HCT116 (cell line): ENCODE data around the gene KCTD17. TPM values are rescaled to one million over a fixed set of nuclear protein-coding genes. Genes with fewer than 3 reads are reported as not detected.

Source experiments
- ATAC-seq: fragments of 200-7000 bp; cut with Tn5 transposase; 2 replicates; pipeline ENCODE4 v1.9.1; 2020; ENCODE audit warnings: mild to moderate bottlenecking, moderate library complexity
- BruUV-seq: library from RNA; stranded (reverse); fragments of 400-500 nt; replicated peaks from 2 replicates; lab custom pipeline; 2021; lab: Mats Ljungman, UMichigan
- CTCF ChIA-PET: fragments of 300-600 bp; sonication (Branson Sonifier 250); formaldehyde crosslinking; loops from one replicate; lab custom pipeline; 2021; ENCODE audit warnings: antibody characterized with exemption; lab: Charles Lee
- POLR2A ChIA-PET: fragments of 300-600, 350-600 bp; sonication (Branson Sonifier 250); formaldehyde crosslinking; loops from one replicate; lab custom pipeline; 2021; ENCODE audit warnings: antibody characterized with exemption; lab: Charles Lee
- RAD21 ChIA-PET, 2 experiments: fragments of 300-600 bp; sonication (Branson Sonifier 250); formaldehyde crosslinking; loops; one replicate each; lab custom pipeline; 2023; ENCODE audit warnings: low total read pairs in 2 of 2; ENCODE audit not compliant: uncharacterized antibody in 2 of 2, unreplicated experiment in 2 of 2, low non-redundant PET in 1 of 2; lab: Charles Lee
- DNase-seq: peaks from one replicate; pipeline ENCODE4 v3.0.0-alpha.2; 2010; ENCODE audit warnings: low read depth, low spot score
- H2AFZ ChIP-seq: fragments of 200-600 bp; shearing (Covaris generic), sonication (generic); 2 replicates; pipeline ENCODE4 v1.6.1; 2017; ENCODE audit warnings: low read depth, mixed run types, mixed read lengths, antibody characterized with exemption, low read length; ENCODE audit not compliant: poor library complexity, severe bottlenecking
- H3K27ac ChIP-seq: 2 replicates; pipeline ENCODE4 v1.5.1; 2012; ENCODE audit warnings: low read depth, low read length
- H3K27me3 ChIP-seq: fragments of 200-600 bp; sonication (generic); 2 replicates; pipeline ENCODE4 v1.6.1; 2016; ENCODE audit warnings: mixed run types, low read length, mixed read lengths; ENCODE audit not compliant: insufficient read depth
- H3K36me3 ChIP-seq, 2 experiments: fragments of 200-500 bp in 1 of 2; fragments of 200-600 bp in 1 of 2; sonication (Bioruptor generic) in 1 of 2; sonication (generic) in 1 of 2; 2 replicates each; pipeline versions ENCODE4 v1.5.1 to v1.6.1; 2014 to 2016; ENCODE audit warnings: low read length in 2 of 2, inconsistent platforms in 1 of 2, mixed read lengths in 1 of 2, mixed run types in 1 of 2; ENCODE audit not compliant: insufficient read depth in 2 of 2, control insufficient read depth in 1 of 2
- H3K4me1 ChIP-seq, 2 experiments: fragments of 200-600 bp in 1 of 2; sonication (generic) in 1 of 2; 2 replicates each; pipeline versions ENCODE4 v1.5.1 to v1.6.1; 2012 to 2017; ENCODE audit warnings: low read length in 2 of 2, inconsistent platforms in 1 of 2, mild to moderate bottlenecking in 1 of 2, mixed read lengths in 1 of 2, mixed run types in 1 of 2, moderate library complexity in 1 of 2; ENCODE audit not compliant: insufficient read depth in 2 of 2, control insufficient read depth in 1 of 2
- H3K4me2 ChIP-seq: fragments of 200-600 bp; sonication (generic); 2 replicates; pipeline ENCODE4 v1.6.1; 2017; ENCODE audit warnings: mixed run types, low read length, mixed read lengths
- H3K4me3 ChIP-seq, 2 experiments: fragments of 200-600 bp in 1 of 2; sonication (generic) in 1 of 2; replicated peaks in 1 of 2; 2 replicates each; pipeline ENCODE4 v1.5.1; 2011 to 2016; ENCODE audit warnings: low read length in 2 of 2, control low read depth in 1 of 2, low read depth in 1 of 2, mild to moderate bottlenecking in 1 of 2, mixed read lengths in 1 of 2, mixed run types in 1 of 2
- H3K79me2 ChIP-seq: fragments of 200-600 bp; sonication (generic); 2 replicates; pipeline ENCODE4 v1.6.1; 2017; ENCODE audit warnings: mild to moderate bottlenecking, mixed run types, low read length, moderate library complexity, mixed read lengths; ENCODE audit not compliant: insufficient read depth
- H3K9ac ChIP-seq: fragments of 200-600 bp; sonication (generic); 2 replicates; pipeline ENCODE4 v1.6.1; 2016; ENCODE audit warnings: low read length, mixed read lengths
- H3K9me2 ChIP-seq: fragments of 200-600 bp; sonication (generic), shearing (Covaris generic); 2 replicates; pipeline ENCODE4 v1.6.1; 2017; ENCODE audit warnings: mixed run types, mild to moderate bottlenecking, moderate library complexity; ENCODE audit not compliant: insufficient read depth
- H3K9me3 ChIP-seq, 2 experiments: fragments of 200-500 bp in 1 of 2; fragments of 200-600 bp in 1 of 2; sonication (Bioruptor generic) in 1 of 2; sonication (generic) in 1 of 2; 2 replicates each; pipeline ENCODE4 v1.6.1; 2014 to 2017; ENCODE audit warnings: low read length in 2 of 2, mixed read lengths in 2 of 2, inconsistent platforms in 1 of 2, low read depth in 1 of 2, mild to moderate bottlenecking in 1 of 2, mixed run types in 1 of 2, moderate library complexity in 1 of 2; ENCODE audit not compliant: control insufficient read depth in 1 of 2, insufficient read depth in 1 of 2
- H4K20me1 ChIP-seq: fragments of 200-600 bp; sonication (generic), shearing (Covaris generic); 2 replicates; pipeline ENCODE4 v1.6.1; 2017; ENCODE audit warnings: mixed run types, mild to moderate bottlenecking, moderate library complexity; ENCODE audit not compliant: insufficient read depth
- ATF3 ChIP-seq: IDR thresholded peaks from 2 replicates; pipeline ENCODE4 v1.6.1; 2012
- CTCF ChIP-seq, 3 experiments: fragments of 200-600 bp in 1 of 3; sonication (generic) in 1 of 3; IDR thresholded peaks in 2 of 3; conservative IDR thresholded peaks in 1 of 3; 2 replicates each; pipeline ENCODE4 v1.5.1; 2012 to 2017; ENCODE audit warnings: low read depth in 2 of 3, low read length in 2 of 3, antibody characterized with exemption in 1 of 3, borderline replicate concordance in 1 of 3, control low read depth in 1 of 3, mild to moderate bottlenecking in 1 of 3, mixed read lengths in 1 of 3, mixed run types in 1 of 3, moderate library complexity in 1 of 3; ENCODE audit not compliant: insufficient read depth in 1 of 3
- EGR1 ChIP-seq: IDR thresholded peaks from 2 replicates; pipeline ENCODE4 v1.6.1; 2012; ENCODE audit warnings: low read depth
- ELF1 ChIP-seq: IDR thresholded peaks from 2 replicates; pipeline ENCODE4 v1.6.1; 2012; ENCODE audit warnings: low read depth, borderline replicate concordance
- EZH2 ChIP-seq: fragments of 200-600 bp; sonication (generic); IDR thresholded peaks from 2 replicates; pipeline ENCODE4 v1.6.1; 2017; ENCODE audit warnings: antibody characterized with exemption, mixed run types
- MAX ChIP-seq: IDR thresholded peaks from 2 replicates; pipeline ENCODE4 v1.6.1; 2012
- POLR2A ChIP-seq: IDR thresholded peaks from 2 replicates; pipeline ENCODE4 v1.7.0; 2011; ENCODE audit warnings: borderline replicate concordance; ENCODE audit not compliant: insufficient read depth, insufficient read length; ENCODE audit errors: extremely low read depth
- RAD21 ChIP-seq: IDR thresholded peaks from 2 replicates; pipeline ENCODE4 v1.6.1; 2012; ENCODE audit warnings: low read depth, mild to moderate bottlenecking
- REST ChIP-seq: IDR thresholded peaks from 2 replicates; pipeline ENCODE4 v1.6.1; 2012; ENCODE audit warnings: low read depth
- SIN3A ChIP-seq: IDR thresholded peaks from 2 replicates; pipeline ENCODE4 v1.6.1; 2012; ENCODE audit warnings: low read depth
- SRF ChIP-seq: IDR thresholded peaks from 2 replicates; pipeline ENCODE4 v1.6.1; 2012; ENCODE audit warnings: low read depth
- TCF7L2 ChIP-seq: IDR thresholded peaks from 2 replicates; pipeline ENCODE4 v1.7.0; 2011; ENCODE audit warnings: borderline replicate concordance, inconsistent platforms; ENCODE audit not compliant: insufficient read depth, insufficient read length; ENCODE audit errors: extremely low read depth
- ZBTB33 ChIP-seq: IDR thresholded peaks from 2 replicates; pipeline ENCODE4 v1.6.1; 2011; ENCODE audit warnings: mild to moderate bottlenecking, low read length, moderate library complexity; ENCODE audit not compliant: insufficient replicate concordance; ENCODE audit errors: extremely low read depth
- intact Hi-C: fragments of 100-400 bp; cut with micrococcal nuclease; formaldehyde crosslinking; loops from 2 replicates; pipeline ENCODE4 v1.10.0; 2022
- total RNA-seq: library from RNA; stranded (reverse); gene quantifications from one replicate; pipeline ENCODE4 v1.2.1, GENCODE V29; 2021; ENCODE audit not compliant: unreplicated experiment

KCTD17 gene
- total RNA-seq, 1 experiment from 2014 or later = 23.4 TPM

GRCh38 chr22:37036655-37037377, 14.7 kb upstream of the KCTD17 start (continued):
- TF ChIP-seq CTCF (IDR thresholded peaks at IDR 0.05 in 2 of 3, conservative IDR thresholded peaks at IDR 0.05 in 1 of 3; ENCODE audit: borderline replicate concordance in 1 of 3, insufficient read depth in 1 of 3, low read depth in 2 of 3, low read length in 2 of 3) (no peak), EZH2 (no peak), RAD21 (no peak), EGR1 (no peak), MAX (no peak), SIN3A (no peak), POLR2A (no peak)

GRCh38 chr22:37037669-37038068, 13.9 kb upstream of the KCTD17 start:
- intact Hi-C loops = no loop called here
- DNase-seq (no peak), ATAC-seq (no peak)
- Histone ChIP-seq H2AFZ (no peak overlapping the region), H3K4me3 (no peak overlapping the region), H3K36me3 (no peaks in the 10 kb centered on the region), H3K27ac (no peak overlapping the region), H3K9me3 (no peaks in the 10 kb centered on the region), H3K4me1 (peaks cover 4 to 23% of the 10 kb centered on the region in 2 experiments; a peak in 3 of 4 replicates), H3K9ac (no peak overlapping the region), H4K20me1 (no peaks in the 10 kb centered on the region), H3K27me3 (no peaks in the 10 kb centered on the region), H3K4me2 (no peak overlapping the region), H3K79me2 (no peaks in the 10 kb centered on the region), H3K9me2 (no peaks in the 10 kb centered on the region)
- ChIA-PET POLR2A (no interaction called here), CTCF (no interaction called here), RAD21 (no interaction called here)
- BruUV-seq = no TSS peak
- TF ChIP-seq SRF = no peak
- no peak for TF ChIP-seq ZBTB33
- no peak for TF ChIP-seq ATF3
- no peak for TF ChIP-seq REST
- no peak for TF ChIP-seq CTCF (IDR thresholded peaks at IDR 0.05 in 2 of 3, conservative IDR thresholded peaks at IDR 0.05 in 1 of 3; ENCODE audit: borderline replicate concordance in 1 of 3, insufficient read depth in 1 of 3, low read depth in 2 of 3, low read length in 2 of 3)
- no peak for TF ChIP-seq SIN3A
- no peak for TF ChIP-seq TCF7L2
- no peak for TF ChIP-seq ELF1
